HEK293 (cell line): ENCODE measurements around the gene IL1RAPL1.

Experiments
- MZF1 ChIP-seq: fragments of 450-650 bp; formaldehyde crosslinking; IDR thresholded peaks from 2 replicates; pipeline ENCODE4 v1.5.1; 2017; ENCODE audit warnings: missing biosample characterization, missing genetic modification characterization, borderline replicate concordance
- PBX3 ChIP-seq: sonication (generic); formaldehyde crosslinking; IDR thresholded peaks from 2 replicates; pipeline ENCODE4 v1.8.1; 2022; ENCODE audit warnings: mild to moderate bottlenecking, moderate library complexity, missing genetic modification reagents
- TCF7L2 ChIP-seq: IDR thresholded peaks from 2 replicates; pipeline ENCODE4 v1.6.1; 2011; ENCODE audit warnings: low read depth, mild to moderate bottlenecking, inconsistent platforms, low read length, moderate library complexity, borderline replicate concordance
- ZNF24 ChIP-seq: fragments of 450-650 bp; formaldehyde crosslinking; IDR thresholded peaks from 2 replicates; pipeline ENCODE4 v1.5.1; 2016; ENCODE audit warnings: missing biosample characterization, missing genetic modification characterization
- ZNF274 ChIP-seq, 2 experiments: fragments of 200-500 bp in 1 of 2; fragments of 450-650 bp in 1 of 2; sonication (Bioruptor generic) in 1 of 2; formaldehyde crosslinking in 1 of 2; IDR thresholded peaks; 2 replicates each; pipeline versions ENCODE4 v1.5.1 to v1.6.1; 2014 to 2016; ENCODE audit warnings: borderline replicate concordance in 1 of 2, inconsistent platforms in 1 of 2, low read length in 1 of 2, missing biosample characterization in 1 of 2, missing genetic modification characterization in 1 of 2
- ZNF292 ChIP-seq: fragments of 450-650 bp; formaldehyde crosslinking; IDR thresholded peaks from 2 replicates; pipeline ENCODE4 v1.5.1; 2016; ENCODE audit warnings: low read depth, missing biosample characterization, missing genetic modification characterization, borderline replicate concordance
- ZNF510 ChIP-seq: fragments of 450-650 bp; formaldehyde crosslinking; IDR thresholded peaks from 2 replicates; pipeline ENCODE4 v1.5.1; 2018; ENCODE audit warnings: mild to moderate bottlenecking, missing genetic modification characterization, missing biosample characterization; ENCODE audit not compliant: insufficient replicate concordance
- ZNF837 ChIP-seq: fragments of 450-650 bp; formaldehyde crosslinking; IDR thresholded peaks from 2 replicates; pipeline ENCODE4 v1.5.1; 2016; ENCODE audit warnings: missing biosample characterization, missing genetic modification characterization

GRCh38 chrX:29024871-29025270, 437.6 kb downstream of the IL1RAPL1 start:
- TF ChIP-seq MZF1, result no peak
- no peak for TF ChIP-seq ZNF24 (tag by site-specific recombination)
- no peak for TF ChIP-seq ZNF274 (IDR thresholded peaks at IDR 0.05; ENCODE audit: low read length)
- no peak for TF ChIP-seq ZNF274 (tag by site-specific recombination; IDR thresholded peaks at IDR 0.05; ENCODE audit: borderline replicate concordance)
- TF ChIP-seq ZNF292, result no peak
- no peak for TF ChIP-seq TCF7L2
- no peak for TF ChIP-seq ZNF510 (tag by site-specific recombination)
- no peak for TF ChIP-seq PBX3 (CRISPR knock-in tag)
- TF ChIP-seq ZNF837 (tag by site-specific recombination), result no peak
